ENCODE results near the gene CCDC90B. TPM values are rescaled to one million over a fixed set of nuclear protein-coding genes. Genes with fewer than 3 reads are reported as not detected.

CCDC90B gene
- total RNA-seq, 1 experiment from 2014 or later, result 35.9 TPM

DNA sequence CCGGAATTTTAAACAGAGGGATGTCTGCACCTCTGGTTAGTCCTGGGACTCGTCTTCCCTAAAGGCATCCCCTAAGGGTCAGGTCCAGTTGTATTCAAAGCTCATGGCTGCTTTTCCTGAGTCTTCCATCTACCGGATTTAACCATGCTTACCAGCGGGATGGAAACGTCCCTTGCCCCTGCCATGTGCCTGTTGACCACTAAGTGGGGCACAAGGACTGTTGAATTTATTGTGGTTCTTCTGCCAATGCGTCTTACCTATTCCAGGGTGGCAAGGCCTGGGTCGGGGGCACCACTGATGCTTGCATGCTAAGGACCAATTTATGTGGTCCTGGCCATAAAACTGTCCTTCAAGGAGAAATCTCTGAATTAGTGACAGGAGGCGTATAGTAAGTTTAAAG, 67.1 kb downstream of the CCDC90B start:
- H3K23ac ChIP-seq (ENCODE audit: insufficient read length, low read depth, low read length), result no peak overlapping the region
- H3K27me3 Mint-ChIP-seq (ENCODE audit: low read depth), result no peaks in the 10 kb centered on the region; the same call in 1 of the 2 replicates
- H3K14ac ChIP-seq (ENCODE audit: insufficient read depth, low read length), result no peak overlapping the region
- DNase-seq, result peak; percentile 53
- H3K27ac ChIP-seq (ENCODE audit: insufficient read length, low read depth, low read length), result no peak overlapping the region
- no peaks in the 10 kb centered on the region for H3K9me3 ChIP-seq (ENCODE audit: control insufficient read depth, low read depth, low read length)
- H3K79me2 ChIP-seq (ENCODE audit: insufficient read depth, low read length), result no peaks in the 10 kb centered on the region
- TF ChIP-seq, protein P1, sequence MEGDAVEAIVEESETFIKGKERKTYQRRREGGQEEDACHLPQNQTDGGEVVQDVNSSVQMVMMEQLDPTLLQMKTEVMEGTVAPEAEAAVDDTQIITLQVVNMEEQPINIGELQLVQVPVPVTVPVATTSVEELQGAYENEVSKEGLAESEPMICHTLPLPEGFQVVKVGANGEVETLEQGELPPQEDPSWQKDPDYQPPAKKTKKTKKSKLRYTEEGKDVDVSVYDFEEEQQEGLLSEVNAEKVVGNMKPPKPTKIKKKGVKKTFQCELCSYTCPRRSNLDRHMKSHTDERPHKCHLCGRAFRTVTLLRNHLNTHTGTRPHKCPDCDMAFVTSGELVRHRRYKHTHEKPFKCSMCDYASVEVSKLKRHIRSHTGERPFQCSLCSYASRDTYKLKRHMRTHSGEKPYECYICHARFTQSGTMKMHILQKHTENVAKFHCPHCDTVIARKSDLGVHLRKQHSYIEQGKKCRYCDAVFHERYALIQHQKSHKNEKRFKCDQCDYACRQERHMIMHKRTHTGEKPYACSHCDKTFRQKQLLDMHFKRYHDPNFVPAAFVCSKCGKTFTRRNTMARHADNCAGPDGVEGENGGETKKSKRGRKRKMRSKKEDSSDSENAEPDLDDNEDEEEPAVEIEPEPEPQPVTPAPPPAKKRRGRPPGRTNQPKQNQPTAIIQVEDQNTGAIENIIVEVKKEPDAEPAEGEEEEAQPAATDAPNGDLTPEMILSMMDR (conservative IDR thresholded peaks at IDR 0.05), result peak; percentile 65
- H3K56ac ChIP-seq (ENCODE audit: insufficient read length, low read depth, low read length), result no peak overlapping the region
- no peak overlapping the region for H2BK15ac ChIP-seq (ENCODE audit: low read depth, low read length)
- no peak overlapping the region for H3K4ac ChIP-seq (ENCODE audit: low read depth, low read length)
- no peak overlapping the region for H3K4me2 ChIP-seq (ENCODE audit: insufficient read depth, insufficient read length, low read length)
- WGBS (ENCODE audit: extremely low coverage, insufficient read length, low lambda C conversion rate), result no CpG with 5 or more reads among the region's 8 CpGs
- no peak overlapping the region for H2BK5ac ChIP-seq (ENCODE audit: insufficient read length, low read length)
- no peak overlapping the region for H3K27ac Mint-ChIP-seq
- H2BK12ac ChIP-seq (ENCODE audit: insufficient read length, low read depth, low read length), result no peak overlapping the region
- no peak overlapping the region for H4K5ac ChIP-seq (ENCODE audit: insufficient read length, low read depth, low read length)
- no peaks in the 10 kb centered on the region for H3K79me1 ChIP-seq (ENCODE audit: insufficient read depth, low read depth, low read length, poor library complexity, severe bottlenecking)
- H3T11ph ChIP-seq (ENCODE audit: low read length), result no peak overlapping the region
- H3K4me1 ChIP-seq (ENCODE audit: insufficient read depth, low read length), result no peaks in the 10 kb centered on the region
- 0 out of 2 replicates have a peak, but pooled peaks cover 2% of the 10 kb centered on the region for H3K27me3 ChIP-seq (ENCODE audit: insufficient read depth, low read length)
- no peak overlapping the region for H2AFZ ChIP-seq (ENCODE audit: low read length)
- H4K91ac ChIP-seq (ENCODE audit: insufficient read length, low read depth, low read length), result no peak overlapping the region
- no peak overlapping the region for H4K8ac ChIP-seq (replicated peaks; ENCODE audit: insufficient read length, low read depth, low read length)
- no peaks in the 10 kb centered on the region for H4K20me1 ChIP-seq (ENCODE audit: control insufficient read depth, insufficient read depth, insufficient read length)
- H3K18ac ChIP-seq (ENCODE audit: insufficient read length, low read depth, low read length), result no peak overlapping the region
- H3K4me1 Mint-ChIP-seq, result no peaks in the 10 kb centered on the region
- H2BK20ac ChIP-seq (ENCODE audit: low read depth, low read length, poor library complexity, severe bottlenecking), result no peak overlapping the region
- no peak overlapping the region for H2AK5ac ChIP-seq (ENCODE audit: insufficient read length, low read length)
- no peaks in the 10 kb centered on the region for H3K9me3 Mint-ChIP-seq
- H3K4me3 Mint-ChIP-seq, result no peak overlapping the region; a peak in 1 of 5 replicates
- H2BK120ac ChIP-seq (ENCODE audit: low read depth, low read length, poor library complexity, severe bottlenecking), result no peak overlapping the region
- peaks cover 0 to 2% (median 0%) of the 10 kb centered on the region in 3 experiments; a peak in 2 of 7 replicates for H3K36me3 Mint-ChIP-seq (ENCODE audit: insufficient read depth in 1 of 3, low read depth in 3 of 3)
- no peaks in the 10 kb centered on the region for H3K23me2 ChIP-seq (ENCODE audit: insufficient read length, low read depth, low read length, poor library complexity, severe bottlenecking)
- H3K9ac ChIP-seq (ENCODE audit: extremely low read depth, insufficient read length, low read length), result no peak overlapping the region

Other genes starting within 250 kb of the CCDC90B start
- 4.8 and 5.7 TPM in 2 replicates for gene RAB30, start 214.5 kb downstream of the CCDC90B start, total RNA-seq (2021)
- 47.4 and 50.9 TPM in 2 replicates for gene PCF11, start 129.2 kb downstream of the CCDC90B start, total RNA-seq (2021)
- gene ANKRD42, start 92.7 kb downstream of the CCDC90B start, total RNA-seq (2021), result 4.9 and 5.1 TPM in 2 replicates